Neuronal stem cell (in vitro differentiated cells): ENCODE results near the gene KICS2.

ENCODE experiments used
- DNase-seq: peaks from one replicate; pipeline ENCODE4 v3.0.0-alpha.2; 2013; ENCODE audit warnings: low spot score
- H2AFZ ChIP-seq: one replicate; pipeline ENCODE4 v1.6.1; 2013; ENCODE audit warnings: mild to moderate bottlenecking, low read length, inconsistent platforms
- H2AK5ac ChIP-seq: 2 replicates; pipeline ENCODE4 v1.6.1; 2013; ENCODE audit warnings: low read depth, mild to moderate bottlenecking, inconsistent platforms, low read length, moderate library complexity, mixed read lengths
- H2BK120ac ChIP-seq: 2 replicates; pipeline ENCODE4 v1.6.1; 2013; ENCODE audit warnings: low read depth, mild to moderate bottlenecking, inconsistent platforms, low read length, moderate library complexity, mixed read lengths
- H2BK12ac ChIP-seq: one replicate; pipeline ENCODE4 v1.6.1; 2013; ENCODE audit warnings: low read length, inconsistent platforms
- H2BK15ac ChIP-seq: 2 replicates; pipeline ENCODE4 v1.6.1; 2013; ENCODE audit warnings: mild to moderate bottlenecking, low read length, inconsistent platforms, mixed read lengths
- H2BK5ac ChIP-seq: one replicate; pipeline ENCODE4 v1.6.1; 2013; ENCODE audit warnings: inconsistent platforms, mild to moderate bottlenecking, low read length, moderate library complexity
- H3K14ac ChIP-seq: one replicate; pipeline ENCODE4 v1.6.1; 2013; ENCODE audit warnings: low read length, inconsistent platforms
- H3K18ac ChIP-seq: 2 replicates; pipeline ENCODE4 v1.6.1; 2013; ENCODE audit warnings: low read length, inconsistent platforms
- H3K23ac ChIP-seq: 2 replicates; pipeline ENCODE4 v1.6.1; 2013; ENCODE audit warnings: low read depth, mild to moderate bottlenecking, mixed read lengths, low read length, inconsistent platforms; ENCODE audit not compliant: poor library complexity
- H3K27ac ChIP-seq: replicated peaks from 3 replicates; pipeline ENCODE4 v1.5.1; 2013; ENCODE audit warnings: low read length, inconsistent platforms
- H3K27me3 ChIP-seq, 3 experiments: 2 replicates each; pipeline ENCODE4 v1.6.1; 2013; ENCODE audit warnings: low read length in 3 of 3, mild to moderate bottlenecking in 2 of 3, inconsistent platforms in 1 of 3, low read depth in 1 of 3, mixed read lengths in 1 of 3, moderate library complexity in 1 of 3; ENCODE audit not compliant: control insufficient read depth in 3 of 3, insufficient read depth in 3 of 3
- H3K36me3 ChIP-seq, 2 donors: replicated peaks in 1 of 2; 2 replicates each; pipeline ENCODE4 v1.6.1; 2013; ENCODE audit warnings: low read length in 2 of 2; ENCODE audit not compliant: control insufficient read depth in 2 of 2, insufficient read depth in 2 of 2
- H3K4ac ChIP-seq: 2 replicates; pipeline ENCODE4 v1.6.1; 2013; ENCODE audit warnings: inconsistent platforms, mild to moderate bottlenecking, low read length, moderate library complexity
- H3K4me1 ChIP-seq, 2 donors: 1 replicate in 1 of 2; 2 replicates in 1 of 2; pipeline ENCODE4 v1.6.1; 2013; ENCODE audit warnings: low read length in 2 of 2, low read depth in 1 of 2; ENCODE audit not compliant: control insufficient read depth in 2 of 2, insufficient read depth in 1 of 2
- H3K4me2 ChIP-seq: one replicate; pipeline ENCODE4 v1.6.1; 2013; ENCODE audit warnings: mild to moderate bottlenecking, low read length, inconsistent platforms; ENCODE audit not compliant: insufficient read depth, poor library complexity, severe bottlenecking
- H3K4me3 ChIP-seq, 2 donors: 2 replicates each; pipeline ENCODE4 v1.5.1; 2013; ENCODE audit warnings: low read length in 2 of 2, mild to moderate bottlenecking in 2 of 2, inconsistent platforms in 1 of 2, moderate library complexity in 1 of 2
- H3K79me1 ChIP-seq: one replicate; pipeline ENCODE4 v1.6.1; 2013; ENCODE audit warnings: low read depth, mild to moderate bottlenecking, inconsistent platforms, low read length, moderate library complexity
- H3K9ac ChIP-seq: one replicate; pipeline ENCODE4 v1.6.1; 2013; ENCODE audit warnings: mild to moderate bottlenecking, low read depth, low read length, inconsistent platforms; ENCODE audit not compliant: poor library complexity
- H3K9me3 ChIP-seq, 2 donors: replicated peaks in 1 of 2; 2 replicates each; pipeline versions ENCODE3 to v1.6.1; 2013; ENCODE audit warnings: low read length in 2 of 2, mild to moderate bottlenecking in 2 of 2, inconsistent platforms in 1 of 2, low read depth in 1 of 2, mixed read lengths in 1 of 2, moderate library complexity in 1 of 2; ENCODE audit not compliant: control insufficient read depth in 2 of 2, insufficient read depth in 1 of 2
- H4K8ac ChIP-seq: one replicate; pipeline ENCODE4 v1.6.1; 2013; ENCODE audit warnings: low read depth, mild to moderate bottlenecking, inconsistent platforms, low read length, moderate library complexity
- H4K91ac ChIP-seq: one replicate; pipeline ENCODE4 v1.6.1; 2013; ENCODE audit warnings: low read length, low read depth, mild to moderate bottlenecking, inconsistent platforms; ENCODE audit not compliant: poor library complexity
- WGBS, 2 donors: extraction: QIAGEN DNeasy Blood & Tissue Kit; methylation state at CpG; one replicate each; pipeline ENCODE4 v1.1.7; 2013; ENCODE audit warnings: missing lambda C conversion rate in 2 of 2, mixed read lengths in 1 of 2; ENCODE audit not compliant: insufficient read length in 2 of 2, insufficient replicate concordance in 1 of 2; ENCODE audit errors: extremely low coverage in 2 of 2; 5-methylcytosine and 5-hydroxymethylcytosine counted together

KICS2 gene

GRCh38 chr12:64216239-64216638 is 5.9 kb downstream of the KICS2 start:
- peaks cover 0 to 6% of the 10 kb centered on the region in 2 donors for H3K9me3 ChIP-seq
- peaks cover 0 to 2% of the 10 kb centered on the region in 2 donors for H3K4me1 ChIP-seq
- no peak overlapping the region for H2AK5ac ChIP-seq
- H3K4me3 ChIP-seq = no peak overlapping the region
- H3K27ac ChIP-seq = no peak overlapping the region
- H3K4me2 ChIP-seq = no peak overlapping the region
- H3K23ac ChIP-seq = no peak overlapping the region
- no peak overlapping the region for H4K91ac ChIP-seq
- no peak overlapping the region for H3K18ac ChIP-seq
- no peak overlapping the region for H3K9ac ChIP-seq
- no peaks in the 10 kb centered on the region for H3K27me3 ChIP-seq
- DNase-seq = no peak
- H2AFZ ChIP-seq = no peak overlapping the region
- H4K8ac ChIP-seq = no peak overlapping the region
- H2BK12ac ChIP-seq = no peak overlapping the region
- no peaks in the 10 kb centered on the region for H3K79me1 ChIP-seq
- no peak overlapping the region for H2BK120ac ChIP-seq
- H2BK5ac ChIP-seq = no peak overlapping the region
- H3K4ac ChIP-seq = no peak overlapping the region
- H3K36me3 ChIP-seq = peaks cover 2 to 14% of the 10 kb centered on the region in 2 donors
- H3K14ac ChIP-seq = no peak overlapping the region
- no peak overlapping the region for H2BK15ac ChIP-seq

- no peak overlapping the region for H3K18ac ChIP-seq
- H2BK5ac ChIP-seq = no peak overlapping the region
- H3K27ac ChIP-seq = no peak overlapping the region
- H4K91ac ChIP-seq = no peak overlapping the region
- H3K9ac ChIP-seq = no peak overlapping the region
- no peak overlapping the region for H2BK15ac ChIP-seq
- no peak overlapping the region for H2BK12ac ChIP-seq
- H2AFZ ChIP-seq = no peak overlapping the region
- DNase-seq = no peak
- H3K36me3 ChIP-seq = peaks cover 2 to 14% of the 10 kb centered on the region in 2 donors
- H3K4me3 ChIP-seq = no peak overlapping the region
- H3K23ac ChIP-seq = no peak overlapping the region
- H3K4me1 ChIP-seq = no peaks in the 10 kb centered on the region
- H3K79me1 ChIP-seq = no peaks in the 10 kb centered on the region
- no peak overlapping the region for H2BK120ac ChIP-seq
- no peak overlapping the region for H3K4ac ChIP-seq
- no CpG with 5 or more reads among the region's 5 CpGs for WGBS, 2 donors
- H2AK5ac ChIP-seq = no peak overlapping the region
- H3K27me3 ChIP-seq = no peaks in the 10 kb centered on the region
- H3K4me2 ChIP-seq = no peak overlapping the region
- no peak overlapping the region for H4K8ac ChIP-seq
- H3K9me3 ChIP-seq = peaks cover 0 to 6% of the 10 kb centered on the region in 2 donors
- no peak overlapping the region for H3K14ac ChIP-seq
Observed at GRCh38 chr12:64212119-64212746, 9.9 kb downstream of the KICS2 start.

- H4K91ac ChIP-seq = no peak overlapping the region
- H2BK15ac ChIP-seq = no peak overlapping the region
- H3K36me3 ChIP-seq = peaks cover 0 to 6% of the 10 kb centered on the region in 2 donors
- H3K4me1 ChIP-seq = no peaks in the 10 kb centered on the region
- H3K4ac ChIP-seq = no peak overlapping the region
- H3K27me3 ChIP-seq = no peaks in the 10 kb centered on the region
- no peak overlapping the region for H3K18ac ChIP-seq
- peaks cover 0 to 5% of the 10 kb centered on the region in 2 donors for H3K9me3 ChIP-seq
- no peak overlapping the region for H3K9ac ChIP-seq
- no peak overlapping the region for H3K23ac ChIP-seq
- H2AK5ac ChIP-seq = no peak overlapping the region
- H4K8ac ChIP-seq = no peak overlapping the region
- H3K27ac ChIP-seq = no peak overlapping the region
- no peak overlapping the region for H2BK120ac ChIP-seq
- no peak for DNase-seq
- no peak overlapping the region for H2AFZ ChIP-seq
- H2BK12ac ChIP-seq = no peak overlapping the region
- H3K4me3 ChIP-seq = no peak overlapping the region
- no peaks in the 10 kb centered on the region for H3K79me1 ChIP-seq
- H3K4me2 ChIP-seq = no peak overlapping the region
- WGBS, 2 donors = no CpG with 5 or more reads among the region's 2 CpGs
- no peak overlapping the region for H2BK5ac ChIP-seq
- no peak overlapping the region for H3K14ac ChIP-seq
Observed at GRCh38 chr12:64207453-64207852, 14.6 kb downstream of the KICS2 start.

GRCh38 chr12:64205542-64205941 is 16.6 kb downstream of the KICS2 start:
- Histone ChIP-seq H3K23ac (no peak overlapping the region), H3K9ac (no peak overlapping the region), H2AK5ac (no peak overlapping the region), H3K4me2 (no peak overlapping the region), H3K9me3 (no peaks in the 10 kb centered on the region), H3K27me3 (no peaks in the 10 kb centered on the region), H3K36me3 (no peaks in the 10 kb centered on the region), H2AFZ (no peak overlapping the region), H3K27ac (no peak overlapping the region), H4K8ac (no peak overlapping the region), H3K4me1 (no peaks in the 10 kb centered on the region), H3K4me3 (no peak overlapping the region), H3K79me1 (no peaks in the 10 kb centered on the region), H2BK120ac (no peak overlapping the region), H2BK5ac (no peak overlapping the region), H2BK12ac (no peak overlapping the region), H3K4ac (no peak overlapping the region), H3K18ac (no peak overlapping the region), H2BK15ac (no peak overlapping the region), H4K91ac (no peak overlapping the region), H3K14ac (no peak overlapping the region)
- DNase-seq = no peak
- WGBS, 2 donors = no CpG with 5 or more reads among the region's 2 CpGs
